Measurements from ENCODE around the gene TRIM17. TPM values are rescaled to one million over a fixed set of nuclear protein-coding genes. Genes with fewer than 3 reads are reported as not detected.

Gene TRIM17
- total RNA-seq, 1 donor: under 0.01 TPM

- H3K36me3 ChIP-seq (ENCODE audit: insufficient read depth, low read length): no peaks in the 10 kb centered on the region
Measured at GRCh38 chr1:228364706-228365213, 51.9 kb downstream of the TRIM17 start.

GRCh38 chr1:228364068-228364705 is 52.5 kb downstream of the TRIM17 start:
- no peak overlapping the region for H3K4me2 ChIP-seq (ENCODE audit: insufficient read depth, low read length)
- H3K79me2 ChIP-seq (ENCODE audit: insufficient read depth, low read length): no peaks in the 10 kb centered on the region
- no peaks in the 10 kb centered on the region for H3K9me3 ChIP-seq (ENCODE audit: low read depth, low read length)
- DNase-seq (ENCODE audit: insufficient read length, low spot score, missing footprints): peak; percentile 90
- TF ChIP-seq, protein P1, sequence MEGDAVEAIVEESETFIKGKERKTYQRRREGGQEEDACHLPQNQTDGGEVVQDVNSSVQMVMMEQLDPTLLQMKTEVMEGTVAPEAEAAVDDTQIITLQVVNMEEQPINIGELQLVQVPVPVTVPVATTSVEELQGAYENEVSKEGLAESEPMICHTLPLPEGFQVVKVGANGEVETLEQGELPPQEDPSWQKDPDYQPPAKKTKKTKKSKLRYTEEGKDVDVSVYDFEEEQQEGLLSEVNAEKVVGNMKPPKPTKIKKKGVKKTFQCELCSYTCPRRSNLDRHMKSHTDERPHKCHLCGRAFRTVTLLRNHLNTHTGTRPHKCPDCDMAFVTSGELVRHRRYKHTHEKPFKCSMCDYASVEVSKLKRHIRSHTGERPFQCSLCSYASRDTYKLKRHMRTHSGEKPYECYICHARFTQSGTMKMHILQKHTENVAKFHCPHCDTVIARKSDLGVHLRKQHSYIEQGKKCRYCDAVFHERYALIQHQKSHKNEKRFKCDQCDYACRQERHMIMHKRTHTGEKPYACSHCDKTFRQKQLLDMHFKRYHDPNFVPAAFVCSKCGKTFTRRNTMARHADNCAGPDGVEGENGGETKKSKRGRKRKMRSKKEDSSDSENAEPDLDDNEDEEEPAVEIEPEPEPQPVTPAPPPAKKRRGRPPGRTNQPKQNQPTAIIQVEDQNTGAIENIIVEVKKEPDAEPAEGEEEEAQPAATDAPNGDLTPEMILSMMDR (IDR thresholded peaks at IDR 0.05; ENCODE audit: extremely low read depth, low read depth, low read length): no peak
- H3K4me1 ChIP-seq (ENCODE audit: insufficient read depth, low read length): no peaks in the 10 kb centered on the region
- no peaks in the 10 kb centered on the region for H3K36me3 ChIP-seq (ENCODE audit: insufficient read depth, low read length)
- no peak overlapping the region for H3K27ac ChIP-seq (ENCODE audit: low read depth, low read length)
- H4K20me1 ChIP-seq (ENCODE audit: insufficient read depth, low read length): no peaks in the 10 kb centered on the region
- no peak overlapping the region for H2AFZ ChIP-seq (ENCODE audit: low read length)
- H3K4me3 ChIP-seq (ENCODE audit: insufficient read depth, low read length): no peak overlapping the region
- H3K27me3 ChIP-seq (ENCODE audit: insufficient read depth, low read length): no peaks in the 10 kb centered on the region

More at GRCh38 chr1:228364706-228365213, 51.9 kb downstream of the TRIM17 start:
- H3K79me2 ChIP-seq (ENCODE audit: insufficient read depth, low read length): no peaks in the 10 kb centered on the region
- H4K20me1 ChIP-seq (ENCODE audit: insufficient read depth, low read length): no peaks in the 10 kb centered on the region
- no peaks in the 10 kb centered on the region for H3K4me1 ChIP-seq (ENCODE audit: insufficient read depth, low read length)
- H3K9me3 ChIP-seq (ENCODE audit: low read depth, low read length): no peaks in the 10 kb centered on the region
- TF ChIP-seq, protein P1 (IDR thresholded peaks at IDR 0.05; ENCODE audit: extremely low read depth, low read depth, low read length): no peak
- H2AFZ ChIP-seq (ENCODE audit: low read length): no peak overlapping the region
- no peak overlapping the region for H3K27ac ChIP-seq (ENCODE audit: low read depth, low read length)
- H3K4me3 ChIP-seq (ENCODE audit: insufficient read depth, low read length): no peak overlapping the region
- no peaks in the 10 kb centered on the region for H3K27me3 ChIP-seq (ENCODE audit: insufficient read depth, low read length)
- peak; percentile 69 for DNase-seq (ENCODE audit: insufficient read length, low spot score, missing footprints)
- H3K4me2 ChIP-seq (ENCODE audit: insufficient read depth, low read length): no peak overlapping the region

- TF ChIP-seq, protein P1 (IDR thresholded peaks at IDR 0.05; ENCODE audit: extremely low read depth, low read depth, low read length): no peak
- Histone ChIP-seq H3K27me3 (ENCODE audit: insufficient read depth, low read length) (no peaks in the 10 kb centered on the region), H2AFZ (ENCODE audit: low read length) (no peak overlapping the region), H3K4me3 (ENCODE audit: insufficient read depth, low read length) (no peak overlapping the region), H3K4me2 (ENCODE audit: insufficient read depth, low read length) (no peak overlapping the region), H4K20me1 (ENCODE audit: insufficient read depth, low read length) (no peaks in the 10 kb centered on the region), H3K9me3 (ENCODE audit: low read depth, low read length) (no peaks in the 10 kb centered on the region), H3K27ac (ENCODE audit: low read depth, low read length) (no peak overlapping the region), H3K79me2 (ENCODE audit: insufficient read depth, low read length) (no peaks in the 10 kb centered on the region), H3K36me3 (ENCODE audit: insufficient read depth, low read length) (no peaks in the 10 kb centered on the region), H3K4me1 (ENCODE audit: insufficient read depth, low read length) (no peaks in the 10 kb centered on the region)
- DNase-seq (ENCODE audit: insufficient read length, low spot score, missing footprints): peak; percentile 58
Measured at GRCh38 chr1:228363686-228364067, 53.0 kb downstream of the TRIM17 start.

GRCh38 chr1:228362884-228363450 is 53.7 kb downstream of the TRIM17 start:
- TF ChIP-seq, protein P1 (IDR thresholded peaks at IDR 0.05; ENCODE audit: extremely low read depth, low read depth, low read length): no peak
- no peaks in the 10 kb centered on the region for H3K9me3 ChIP-seq (ENCODE audit: low read depth, low read length)

More at GRCh38 chr1:228362884-228363450, 53.7 kb downstream of the TRIM17 start:
- Histone ChIP-seq H4K20me1 (ENCODE audit: insufficient read depth, low read length) (no peaks in the 10 kb centered on the region), H3K4me1 (ENCODE audit: insufficient read depth, low read length) (no peaks in the 10 kb centered on the region), H3K27me3 (ENCODE audit: insufficient read depth, low read length) (no peaks in the 10 kb centered on the region), H3K4me3 (ENCODE audit: insufficient read depth, low read length) (no peak overlapping the region), H3K27ac (ENCODE audit: low read depth, low read length) (no peak overlapping the region), H2AFZ (ENCODE audit: low read length) (no peak overlapping the region), H3K36me3 (ENCODE audit: insufficient read depth, low read length) (no peaks in the 10 kb centered on the region), H3K79me2 (ENCODE audit: insufficient read depth, low read length) (no peaks in the 10 kb centered on the region), H3K4me2 (ENCODE audit: insufficient read depth, low read length) (no peak overlapping the region)
- peak; percentile 72 for DNase-seq (ENCODE audit: insufficient read length, low spot score, missing footprints)
